ENCODE measurements around the gene NF2. TPM values are rescaled to one million over a fixed set of nuclear protein-coding genes. Genes with fewer than 3 reads are reported as not detected.

Gene NF2
- total RNA-seq, 1 experiment from 2014 or later: 50.9 TPM

GRCh38 chr22:29633514-29634312, 30.3 kb downstream of the NF2 start:
- H2BK120ac ChIP-seq (ENCODE audit: low read depth, low read length, poor library complexity, severe bottlenecking): no peak overlapping the region
- H4K91ac ChIP-seq (ENCODE audit: insufficient read length, low read depth, low read length): no peak overlapping the region
- no peak overlapping the region for H3T11ph ChIP-seq (ENCODE audit: low read length)
- H4K8ac ChIP-seq (replicated peaks; ENCODE audit: insufficient read length, low read depth, low read length): no peak overlapping the region
- H3K23ac ChIP-seq (ENCODE audit: insufficient read length, low read depth, low read length): no peak overlapping the region
- H2BK5ac ChIP-seq (ENCODE audit: insufficient read length, low read length): no peak overlapping the region
- H2AK5ac ChIP-seq (ENCODE audit: insufficient read length, low read length): no peak overlapping the region
- H3K9me3 ChIP-seq (ENCODE audit: control insufficient read depth, low read depth, low read length): no peaks in the 10 kb centered on the region
- no peak overlapping the region for H3K4me2 ChIP-seq (ENCODE audit: insufficient read depth, insufficient read length, low read length)
- H3K4me1 ChIP-seq (ENCODE audit: insufficient read depth, low read length): no peaks in the 10 kb centered on the region
- no peak for TF ChIP-seq CTCF (conservative IDR thresholded peaks at IDR 0.05)
- H4K5ac ChIP-seq (ENCODE audit: insufficient read length, low read depth, low read length): no peak overlapping the region
- no CpG with 5 or more reads among the region's 6 CpGs for WGBS (ENCODE audit: extremely low coverage, insufficient read length, low lambda C conversion rate)
- no peaks in the 10 kb centered on the region for H3K27me3 ChIP-seq (ENCODE audit: insufficient read depth, low read length)
- no peak overlapping the region for H3K4ac ChIP-seq (ENCODE audit: low read depth, low read length)
- H3K4me3 Mint-ChIP-seq: no peak overlapping the region
- no peak for DNase-seq
- H3K56ac ChIP-seq (ENCODE audit: insufficient read length, low read depth, low read length): no peak overlapping the region
- no peak overlapping the region; the same call in 1 of the 2 replicates for H2BK15ac ChIP-seq (ENCODE audit: low read depth, low read length)
- H2AFZ ChIP-seq (ENCODE audit: low read length): no peak overlapping the region
- no peak overlapping the region for H3K27ac ChIP-seq (ENCODE audit: insufficient read length, low read depth, low read length)
- peak overlapping the region in 1 of 3 experiments; percentile 0; a peak in 1 of 7 replicates for H3K27ac Mint-ChIP-seq
- peaks cover 0 to 7% (median 7%) of the 10 kb centered on the region in 3 experiments; a peak in 5 of 7 replicates for H3K36me3 Mint-ChIP-seq (ENCODE audit: insufficient read depth in 1 of 3, low read depth in 3 of 3)
- no peak overlapping the region for H3K18ac ChIP-seq (ENCODE audit: insufficient read length, low read depth, low read length)
- H4K20me1 ChIP-seq (ENCODE audit: control insufficient read depth, insufficient read depth, insufficient read length): no peaks in the 10 kb centered on the region
- no peaks in the 10 kb centered on the region for H3K23me2 ChIP-seq (ENCODE audit: insufficient read length, low read depth, low read length, poor library complexity, severe bottlenecking)
- no peak overlapping the region for H3K14ac ChIP-seq (ENCODE audit: insufficient read depth, low read length)
- no peaks in the 10 kb centered on the region for H3K9me3 Mint-ChIP-seq
- peaks cover 0 to 4% of the 10 kb centered on the region in 2 experiments; a peak in 3 of 4 replicates for H3K4me1 Mint-ChIP-seq
- H3K79me2 ChIP-seq (ENCODE audit: insufficient read depth, low read length): no peaks in the 10 kb centered on the region
- H3K79me1 ChIP-seq (ENCODE audit: insufficient read depth, low read depth, low read length, poor library complexity, severe bottlenecking): no peaks in the 10 kb centered on the region
- no peak overlapping the region for H2BK12ac ChIP-seq (ENCODE audit: insufficient read length, low read depth, low read length)
- H3K27me3 Mint-ChIP-seq (ENCODE audit: low read depth): no peaks in the 10 kb centered on the region
- H3K9ac ChIP-seq (ENCODE audit: extremely low read depth, insufficient read length, low read length): no peak overlapping the region
- no peak overlapping the region for H2BK20ac ChIP-seq (ENCODE audit: low read depth, low read length, poor library complexity, severe bottlenecking)

Measured in H9 (cell line).